UCSD-AML1 (cell line): ENCODE measurements around the gene SMTNL2.
"Not testable (repeated sequence)": the region's sequence is repeated elsewhere in the genome, so short reads cannot be mapped to it uniquely, and the experiment has no call there.

ENCODE experiments used
- DNase-seq: peaks from one replicate; lab custom pipeline; 2025; ENCODE audit not compliant: unreplicated experiment; lab: John Stamatoyannopoulos, UW

The SMTNL2 gene

DNA sequence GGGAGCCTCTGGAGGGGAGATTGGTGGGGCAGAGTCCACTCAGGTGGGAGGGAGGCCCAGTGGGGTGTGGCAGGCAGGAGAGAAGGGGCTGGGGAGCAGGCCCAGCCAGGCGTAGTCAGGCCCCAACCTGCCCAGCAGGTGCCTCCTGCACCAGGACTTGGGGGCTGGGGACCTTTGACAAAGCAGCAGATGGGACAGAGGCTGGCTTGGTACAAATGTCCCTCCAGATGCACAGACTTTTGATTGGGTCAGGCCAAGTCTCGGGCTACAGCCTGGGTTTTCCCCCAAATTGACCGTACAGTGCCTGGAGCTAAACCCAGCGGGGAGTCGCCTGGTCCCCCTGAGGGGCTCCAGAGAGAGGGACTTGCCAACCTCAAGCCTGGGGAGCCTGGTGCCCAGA, 24.4 kb upstream of the SMTNL2 start:
- DNase-seq, result no peak

GRCh38 chr17:4560421-4560820, 23.9 kb upstream of the SMTNL2 start, which contains the start of gene GGT6:
Gene GGT6, minus strand, starts transcription at chr17:4560577. Its CDS starts 56 bp downstream, at chr17:4560521.
- DNase-seq, result no peak

- no peak for DNase-seq
These were observed 23.5 kb upstream of the SMTNL2 start for GRCh38 chr17:4560837-4561256.

GRCh38 chr17:4562015-4562969, 22.0 kb upstream of the SMTNL2 start:
- DNase-seq, result no peak

GRCh38 chr17:4565209-4566141, 18.9 kb upstream of the SMTNL2 start:
- peak; percentile 52 for DNase-seq

GRCh38 chr17:4566785-4567184, 17.5 kb upstream of the SMTNL2 start:
- peak; percentile 28 for DNase-seq

DNA sequence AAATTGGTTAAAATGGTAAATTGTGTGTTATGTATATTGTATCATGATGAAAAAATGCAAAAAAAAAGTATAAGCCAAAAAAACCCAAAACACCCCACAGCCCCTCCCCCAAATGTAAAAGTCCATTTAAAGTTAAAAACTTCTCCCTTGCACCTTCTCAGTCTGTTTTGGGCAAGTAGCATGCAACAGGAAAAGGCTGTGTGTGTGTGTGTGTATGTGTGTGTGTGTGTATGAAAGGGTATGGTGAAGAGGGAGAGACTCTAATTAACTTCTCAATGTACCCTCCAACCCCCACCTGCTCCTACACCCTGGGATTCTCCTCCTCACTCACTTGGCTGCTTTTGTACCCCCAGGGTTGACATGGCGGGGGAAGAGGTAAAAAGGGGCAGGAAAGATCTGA, 14.7 kb upstream of the SMTNL2 start:
- no peak for DNase-seq

- DNase-seq, result no peak
These were observed 12.2 kb upstream of the SMTNL2 start for GRCh38 chr17:4572131-4572530.

DNA sequence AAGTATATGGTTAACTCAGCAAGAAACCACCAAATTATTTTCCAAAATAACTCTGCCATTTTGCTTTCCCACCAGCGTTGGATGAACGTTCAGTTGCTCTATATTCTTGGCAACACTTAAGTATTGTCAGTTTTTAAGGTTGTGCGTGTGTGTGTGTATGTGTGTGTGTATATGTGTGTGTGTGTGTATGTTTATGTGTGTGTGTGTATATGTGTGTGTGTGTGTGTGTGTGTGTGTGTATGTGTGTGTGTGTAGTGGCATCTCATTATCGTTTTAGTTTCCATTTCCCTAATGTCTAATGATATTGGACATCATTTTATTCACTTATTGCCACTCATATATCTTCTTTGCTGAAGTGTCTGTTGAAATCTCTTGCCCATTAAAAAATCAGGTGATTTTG, 11.2 kb upstream of the SMTNL2 start:
- no peak for DNase-seq

- no peak for DNase-seq
These were observed 10.7 kb upstream of the SMTNL2 start for GRCh38 chr17:4573669-4574068.

DNA sequence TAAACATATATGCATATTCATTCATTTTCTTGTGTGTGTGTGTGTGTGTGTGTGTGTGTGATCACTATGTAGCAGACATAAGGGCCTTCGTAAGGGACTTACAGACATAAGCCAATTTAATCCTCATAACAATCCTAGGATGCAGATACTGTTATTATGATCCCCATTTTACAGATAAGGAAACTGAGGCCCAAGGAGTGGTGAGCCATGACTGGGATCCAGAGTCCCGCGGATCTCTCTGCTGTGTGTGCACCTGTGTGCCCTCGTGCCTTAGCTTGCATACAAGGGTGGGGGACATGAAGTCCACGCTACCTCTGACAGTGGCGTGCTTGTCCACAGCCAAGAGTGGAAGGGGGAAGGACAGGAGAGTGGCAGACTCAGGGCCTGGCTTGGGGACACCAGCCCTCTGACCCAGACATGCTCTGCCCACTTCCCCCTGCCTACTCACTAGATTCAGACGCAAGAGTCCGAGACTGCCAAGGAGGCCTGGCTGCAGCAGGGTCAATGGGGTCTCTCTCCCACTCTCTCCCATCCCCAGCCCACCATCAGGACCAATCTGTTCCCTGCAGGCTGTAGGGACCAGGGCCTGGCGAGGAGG, 9.8 kb upstream of the SMTNL2 start:
- DNase-seq, result no peak

- DNase-seq, result no peak
These were observed 8.2 kb upstream of the SMTNL2 start for GRCh38 chr17:4576161-4576558.

GRCh38 chr17:4576729-4577322, 7.5 kb upstream of the SMTNL2 start:
- no peak for DNase-seq

DNA sequence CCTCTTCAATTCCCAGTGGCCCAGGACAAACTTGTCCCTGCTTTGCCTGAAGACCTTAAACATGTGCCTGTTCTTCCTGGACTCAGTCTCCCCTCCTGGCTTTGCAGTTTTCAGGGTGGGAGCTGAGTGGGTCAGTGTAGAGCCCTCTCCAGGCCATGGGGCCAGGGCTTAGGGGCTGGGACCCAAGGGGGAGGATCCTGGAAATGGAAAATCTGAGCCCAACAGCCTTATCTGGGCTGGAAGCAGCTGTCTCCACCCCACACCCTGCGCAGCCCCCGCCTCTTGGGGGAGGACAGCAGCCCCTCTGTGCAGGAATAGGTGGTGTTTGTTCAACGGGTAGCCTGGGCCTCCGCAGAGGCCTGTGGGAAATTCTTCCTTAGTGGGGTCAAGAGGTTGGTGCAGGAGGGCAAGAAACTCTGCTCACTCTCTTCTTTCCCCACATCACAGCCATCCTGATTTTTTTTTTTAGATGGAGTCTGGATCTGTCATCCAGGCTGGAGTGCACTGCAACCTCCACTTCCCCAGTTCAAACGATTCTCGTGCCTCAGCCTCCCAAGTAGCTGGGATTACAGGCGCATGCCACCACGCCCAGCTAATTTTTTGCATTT, 6.8 kb upstream of the SMTNL2 start:
- DNase-seq, result no peak

DNA sequence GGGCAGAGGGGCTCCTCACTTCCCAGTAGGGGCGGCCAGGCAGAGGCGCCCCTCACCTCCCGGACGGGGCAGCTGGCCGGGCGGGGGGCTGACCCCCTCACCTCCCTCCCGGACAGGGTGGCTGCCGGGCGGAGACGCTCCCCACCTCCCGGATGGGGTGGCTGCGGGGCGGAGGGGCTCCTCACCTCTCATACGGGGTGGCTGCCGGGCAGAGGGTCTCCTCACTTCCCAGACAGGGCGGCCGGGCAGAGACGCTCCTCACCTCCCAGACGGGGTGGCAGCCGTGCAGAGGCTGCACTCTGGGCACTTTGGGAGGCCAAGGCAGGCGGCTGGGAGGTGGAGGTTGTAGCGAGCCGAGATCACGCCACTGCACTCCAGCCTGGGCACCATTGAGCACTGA, 6.0 kb upstream of the SMTNL2 start:
- DNase-seq, result not testable (repeated sequence)

GRCh38 chr17:4579678-4580077, 4.7 kb upstream of the SMTNL2 start:
- no peak for DNase-seq

DNA sequence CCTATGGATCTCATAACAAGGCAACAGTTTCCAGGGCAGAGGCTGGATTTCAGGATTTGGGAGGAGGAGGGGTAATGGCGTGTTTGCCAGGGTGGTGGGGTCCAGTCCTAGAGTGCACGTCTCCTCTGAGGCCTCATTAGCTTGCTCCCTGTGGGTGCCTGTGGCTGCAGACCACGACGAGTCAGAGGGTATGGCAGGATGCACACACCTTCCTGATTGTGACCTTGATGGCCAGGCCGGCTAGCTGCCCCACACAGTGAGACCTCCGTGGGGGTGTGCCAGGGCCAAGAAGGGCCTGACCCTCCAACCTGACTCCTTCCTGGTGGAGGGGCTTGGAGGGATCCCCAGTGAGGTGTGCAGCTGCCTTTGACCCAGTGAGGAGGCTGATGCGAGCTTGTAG, 4.0 kb upstream of the SMTNL2 start:
- no peak for DNase-seq

GRCh38 chr17:4582101-4582501, 2.2 kb upstream of the SMTNL2 start:
- DNase-seq, result no peak

- no peak for DNase-seq
These were observed 1.6 kb upstream of the SMTNL2 start for GRCh38 chr17:4582691-4583090.

DNA sequence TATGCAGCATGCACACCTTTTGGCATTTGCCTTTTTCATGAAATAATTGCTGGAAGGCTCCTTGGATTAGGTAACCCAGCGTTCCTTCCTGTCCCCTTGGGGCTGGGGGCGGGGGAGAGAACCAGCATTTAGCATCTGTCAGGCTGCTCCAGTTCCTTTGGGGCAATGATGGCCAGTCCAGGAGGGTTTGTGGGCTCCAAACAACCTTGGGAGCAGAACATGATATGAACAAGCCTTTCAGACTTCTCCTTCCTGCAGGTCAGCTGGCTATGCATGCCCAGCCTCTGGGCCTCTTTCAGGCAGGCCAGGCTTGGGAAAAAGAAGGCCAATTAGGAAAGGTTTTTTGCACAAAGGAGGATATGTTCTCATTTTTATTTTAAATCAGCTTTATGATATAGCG, 1.1 kb upstream of the SMTNL2 start:
- no peak for DNase-seq

GRCh38 chr17:4583782-4584100, 588 bp upstream of the SMTNL2 start:
- no peak for DNase-seq
